Right cardiac atrium (tissue), 5 donors: ENCODE results near the gene IMMP2L. TPM values are rescaled to one million over a fixed set of nuclear protein-coding genes. Genes with fewer than 3 reads are reported as not detected.
"Not testable (repeated sequence)": the region's sequence is repeated elsewhere in the genome, so short reads cannot be mapped to it uniquely, and the experiment has no call there.

ENCODE experiments used
- ATAC-seq, 2 donors: fragments of 200-7000 bp; cut with Tn5 transposase; one replicate each; pipeline versions ENCODE4 v1.8.0 to v1.9.1; 2020; ENCODE audit warnings: moderate library complexity in 2 of 2, mild to moderate bottlenecking in 1 of 2
- DNase-seq, 3 donors: peaks; one replicate each; pipeline ENCODE4 v3.0.0-alpha.2; 2020
- H3K27ac ChIP-seq: one replicate; pipeline ENCODE4 v1.5.1; 2013; ENCODE audit warnings: mild to moderate bottlenecking, low read length, control low read depth, moderate library complexity
- H3K27me3 ChIP-seq: one replicate; pipeline ENCODE4 v1.6.1; 2013; ENCODE audit not compliant: control insufficient read depth, insufficient read depth
- H3K4me1 ChIP-seq: one replicate; pipeline ENCODE4 v1.6.1; 2013; ENCODE audit warnings: low read length; ENCODE audit not compliant: control insufficient read depth, insufficient read depth
- H3K4me3 ChIP-seq: one replicate; pipeline ENCODE4 v1.5.1; 2013; ENCODE audit warnings: low read length, control low read depth
- H3K9me3 ChIP-seq: one replicate; pipeline ENCODE4 v1.6.1; 2013; ENCODE audit warnings: low read length; ENCODE audit not compliant: control insufficient read depth
- WGBS: extraction: QIAGEN DNeasy Blood & Tissue Kit; methylation state at CpG from one replicate; pipeline ENCODE4 v1.1.7; 2013; 5-methylcytosine and 5-hydroxymethylcytosine counted together
- intact Hi-C, 4 donors: fragments of 100-400 bp; cut with DNase I; formaldehyde crosslinking; loops; one replicate each; pipeline versions ENCODE4 v1.11.0 to v1.14.0; 2022 to 2023
- polyA plus RNA-seq: library from polyadenylated mRNA; stranded (reverse); fragments of 200-250 nt; gene quantifications from one replicate; pipeline ENCODE4 v1.2.3, GENCODE V29; 2013
- total RNA-seq, 4 donors: library from RNA; stranded (reverse); fragmentation: NEBNext Ultra II Directional; extraction: Animal tissue kit (Norgen Biotek cat#: 25700); gene quantifications; one replicate each; pipeline ENCODE4 v1.2.1, GENCODE V29; 2021
- donor health status: healthy with polysubstance abuse.
- donor health status: DM: no; HTN: yes; CAD: no.
- donor health status: DM: no; HTN: no; CAD: no.
- donor health status: DM: no; HTN: yes; CAD: no; lungs with severe emphysema.
- donor health status: DM: yes; HTN: yes; CAD: no.

Gene IMMP2L
- total and polyA plus RNA-seq, 5 donors: 6.6 to 16.2 (median 13.9) TPM

- ATAC-seq, H3K27ac ChIP-seq, DNase-seq, intact Hi-C loops, H3K9me3 ChIP-seq, H3K27me3 ChIP-seq, H3K4me3 ChIP-seq, H3K4me1 ChIP-seq: not testable (repeated sequence)
- 88% methylated on average over 3 of the region's 3 CpGs for WGBS
These were observed 273.9 kb downstream of the IMMP2L start for GRCh38 chr7:111288441-111288840.

GRCh38 chr7:111282626-111283025, 279.7 kb downstream of the IMMP2L start:
- Histone ChIP-seq H3K27ac (no peak overlapping the region), H3K4me3 (no peak overlapping the region), H3K4me1 (no peaks in the 10 kb centered on the region), H3K9me3 (no peaks in the 10 kb centered on the region), H3K27me3 (no peaks in the 10 kb centered on the region)
- DNase-seq (no peak), ATAC-seq (no peak)
- intact Hi-C loops: no loop called here
- WGBS: 99% methylated on average over 2 of the region's 2 CpGs

- WGBS: 45% methylated on average over 5 of the region's 5 CpGs
- intact Hi-C loops: no loop called here
- Histone ChIP-seq H3K4me1 (peaks cover 1% of the 10 kb centered on the region), H3K4me3 (no peak overlapping the region), H3K27ac (no peak overlapping the region), H3K27me3 (no peaks in the 10 kb centered on the region), H3K9me3 (no peaks in the 10 kb centered on the region)
- no peak for ATAC-seq
- no peak for DNase-seq
These were observed 287.4 kb downstream of the IMMP2L start for GRCh38 chr7:111274857-111275256.

GRCh38 chr7:111272092-111272491, 290.2 kb downstream of the IMMP2L start:
- intact Hi-C loops: no loop called here
- DNase-seq (no peak), ATAC-seq (no peak)
- Histone ChIP-seq H3K27me3 (no peaks in the 10 kb centered on the region), H3K9me3 (no peaks in the 10 kb centered on the region), H3K4me3 (no peak overlapping the region), H3K4me1 (no peaks in the 10 kb centered on the region), H3K27ac (no peak overlapping the region)

GRCh38 chr7:111270794-111271193, 291.5 kb downstream of the IMMP2L start:
- H3K27me3 ChIP-seq, H3K27ac ChIP-seq, intact Hi-C loops, H3K9me3 ChIP-seq, DNase-seq, H3K4me3 ChIP-seq, ATAC-seq, H3K4me1 ChIP-seq: not testable (repeated sequence)
- 95% methylated on average over 2 of the region's 2 CpGs for WGBS

- ATAC-seq: no peak
- no peaks in the 10 kb centered on the region for H3K27me3 ChIP-seq
- H3K4me3 ChIP-seq: no peak overlapping the region
- 97% methylated on average over 1 of the region's 1 CpG for WGBS
- DNase-seq: no peak
- H3K4me1 ChIP-seq: peaks cover 2% of the 10 kb centered on the region
- intact Hi-C loops: no loop called here
- H3K27ac ChIP-seq: no peak overlapping the region
- H3K9me3 ChIP-seq: no peaks in the 10 kb centered on the region
These were observed 293.4 kb downstream of the IMMP2L start for GRCh38 chr7:111268941-111269340.

- intact Hi-C loops: no loop called here
- Histone ChIP-seq H3K27me3 (no peaks in the 10 kb centered on the region), H3K4me3 (no peak overlapping the region), H3K9me3 (no peaks in the 10 kb centered on the region), H3K4me1 (peaks cover 2% of the 10 kb centered on the region), H3K27ac (no peak overlapping the region)
- DNase-seq (no peak), ATAC-seq (no peak)
- WGBS: 85% methylated on average over 2 of the region's 2 CpGs
These were observed 295.7 kb downstream of the IMMP2L start for GRCh38 chr7:111266613-111267012.

- ATAC-seq: no peak
- H3K4me3 ChIP-seq: no peak overlapping the region
- H3K27ac ChIP-seq: no peak overlapping the region
- H3K9me3 ChIP-seq: no peaks in the 10 kb centered on the region
- no peaks in the 10 kb centered on the region for H3K27me3 ChIP-seq
- no peak for DNase-seq
- intact Hi-C loops: no loop called here
- peaks cover 2% of the 10 kb centered on the region for H3K4me1 ChIP-seq
These were observed 296.9 kb downstream of the IMMP2L start for GRCh38 chr7:111265394-111265793.

GRCh38 chr7:111264981-111265380, 297.3 kb downstream of the IMMP2L start:
- no peaks in the 10 kb centered on the region for H3K9me3 ChIP-seq
- intact Hi-C loops: no loop called here
- no peak overlapping the region for H3K4me3 ChIP-seq
- H3K27ac ChIP-seq: no peak overlapping the region
- no peak for ATAC-seq
- DNase-seq: no peak
- 74% methylated on average over 1 of the region's 1 CpG for WGBS
- H3K27me3 ChIP-seq: no peaks in the 10 kb centered on the region
- peaks cover 2% of the 10 kb centered on the region for H3K4me1 ChIP-seq

GRCh38 chr7:111264111-111264868, 298.0 kb downstream of the IMMP2L start:
- Histone ChIP-seq H3K9me3 (no peaks in the 10 kb centered on the region), H3K4me1 (peaks cover 2% of the 10 kb centered on the region), H3K27me3 (no peaks in the 10 kb centered on the region), H3K4me3 (no peak overlapping the region), H3K27ac (no peak overlapping the region)
- ATAC-seq (no peak), DNase-seq (no peak)
- intact Hi-C loops: no loop called here
- 63% methylated on average over 4 of the region's 4 CpGs for WGBS

GRCh38 chr7:111262293-111263116, 299.8 kb downstream of the IMMP2L start:
- Histone ChIP-seq H3K27ac (no peak overlapping the region), H3K4me1 (peaks cover 2% of the 10 kb centered on the region), H3K9me3 (no peaks in the 10 kb centered on the region), H3K27me3 (no peaks in the 10 kb centered on the region), H3K4me3 (no peak overlapping the region)
- DNase-seq: no peak
- WGBS: 77% methylated on average over 4 of the region's 4 CpGs
- no peak for ATAC-seq
- intact Hi-C loops: no loop called here
